A673 (cell line): ENCODE measurements around the gene FBXL7. TPM values are rescaled to one million over a fixed set of nuclear protein-coding genes. Genes with fewer than 3 reads are reported as not detected.

Experiments used
- BruUV-seq: library from RNA; stranded (reverse); fragments of 400-500 nt; replicated peaks from 2 replicates; lab custom pipeline; 2021; lab: Mats Ljungman, UMichigan
- CTCF ChIA-PET: fragments of 300-600 bp; sonication (Branson Sonifier 250); formaldehyde crosslinking; loops from one replicate; lab custom pipeline; 2022; ENCODE audit warnings: antibody characterized with exemption; lab: Charles Lee
- POLR2A ChIA-PET: fragments of 300-600 bp; sonication (Branson Sonifier 250); formaldehyde crosslinking; loops from one replicate; lab custom pipeline; 2022; ENCODE audit warnings: antibody characterized with exemption; ENCODE audit not compliant: low non-redundant PET; lab: Charles Lee
- DNase-seq: peaks from one replicate; pipeline ENCODE4 v3.0.0-alpha.2; 2015; ENCODE audit warnings: low spot score
- H3K27ac ChIP-seq: fragments of 200-600 bp; sonication (generic); 2 replicates; pipeline ENCODE4 v1.5.1; 2016; ENCODE audit warnings: mixed run types, low read depth, mild to moderate bottlenecking, mixed read lengths, antibody characterized with exemption, low read length; ENCODE audit not compliant: poor library complexity, severe bottlenecking
- H3K27me3 ChIP-seq: fragments of 200-600 bp; sonication (generic); replicated peaks from 2 replicates; pipeline ENCODE4 v1.6.1; 2017; ENCODE audit warnings: mixed run types, low read depth, mild to moderate bottlenecking, mixed read lengths, antibody characterized with exemption, low read length; ENCODE audit not compliant: insufficient read depth, poor library complexity
- H3K36me3 ChIP-seq: fragments of 200-600 bp; sonication (generic); 2 replicates; pipeline ENCODE4 v1.6.1; 2016; ENCODE audit warnings: mixed run types, mild to moderate bottlenecking, mixed read lengths, antibody characterized with exemption, low read length; ENCODE audit not compliant: insufficient read depth, poor library complexity, severe bottlenecking
- H3K4me1 ChIP-seq: fragments of 200-600 bp; sonication (generic); 2 replicates; pipeline ENCODE4 v1.6.1; 2017; ENCODE audit warnings: mixed run types, mild to moderate bottlenecking, mixed read lengths, antibody characterized with exemption, low read length; ENCODE audit not compliant: insufficient read depth, poor library complexity, severe bottlenecking
- H3K4me3 ChIP-seq: fragments of 200-600 bp; sonication (generic); 2 replicates; pipeline ENCODE4 v1.5.1; 2016; ENCODE audit warnings: low read depth, mixed run types, mild to moderate bottlenecking, mixed read lengths, low read length; ENCODE audit not compliant: poor library complexity, severe bottlenecking
- H3K9me3 ChIP-seq: fragments of 200-600 bp; sonication (generic); 2 replicates; pipeline ENCODE4 v1.6.1; 2016; ENCODE audit warnings: mixed run types, low read depth, mild to moderate bottlenecking, mixed read lengths, antibody characterized with exemption, low read length; ENCODE audit not compliant: poor library complexity, severe bottlenecking
- EZH2 ChIP-seq: fragments of 200-600 bp; sonication (generic); IDR thresholded peaks from 2 replicates; pipeline ENCODE4 v1.6.1; 2017; ENCODE audit warnings: borderline replicate concordance, low read depth, mild to moderate bottlenecking, mixed read lengths, antibody characterized with exemption, low read length; ENCODE audit not compliant: poor library complexity, severe bottlenecking
- intact Hi-C: fragments of 100-400 bp; cut with micrococcal nuclease; formaldehyde crosslinking; loops from one replicate; pipeline ENCODE4 v1.10.0; 2022; ENCODE audit not compliant: unreplicated experiment
- total RNA-seq: library from RNA; stranded (reverse); gene quantifications from 2 replicates; pipeline ENCODE4 v1.2.3, GENCODE V29; 2021
- TF ChIP-seq, protein P1 (sequence below): fragments of 300-800, 200-600 bp; sonication (generic); conservative IDR thresholded peaks from 2 replicates; pipeline ENCODE4 v1.5.1; 2017; ENCODE audit warnings: low read depth, mild to moderate bottlenecking, antibody characterized with exemption, low read length, moderate library complexity, mixed read lengths

The FBXL7 gene
- total RNA-seq, 1 experiment from 2014 or later, result 5.9 TPM

DNA sequence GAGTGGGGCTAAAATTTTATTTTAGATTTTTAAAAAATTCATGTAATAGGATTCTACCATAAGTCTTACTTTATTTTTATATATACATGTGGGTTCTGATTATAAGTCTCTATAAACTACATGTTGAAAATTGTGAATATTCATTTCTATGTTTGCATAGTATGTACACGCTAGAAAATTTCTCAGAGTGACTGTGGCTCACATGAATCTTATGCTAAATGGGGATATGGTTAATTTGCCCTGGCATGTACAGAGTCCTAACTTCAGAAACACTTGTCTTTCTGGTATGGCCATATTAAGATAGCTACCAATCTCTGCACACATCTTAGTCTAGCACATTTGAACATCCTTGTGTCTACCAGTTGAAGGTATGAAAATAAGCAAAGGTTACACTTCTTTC, 154.8 kb downstream of the FBXL7 start:
- ChIA-PET CTCF (no interaction called here), POLR2A (no interaction called here)
- no peaks in the 10 kb centered on the region for H3K4me1 ChIP-seq
- no peaks in the 10 kb centered on the region for H3K27me3 ChIP-seq
- BruUV-seq, result no TSS peak
- no peak overlapping the region for H3K4me3 ChIP-seq
- intact Hi-C loops, result no loop called here
- H3K36me3 ChIP-seq, result no peaks in the 10 kb centered on the region
- peaks cover 9% of the 10 kb centered on the region for H3K9me3 ChIP-seq
- no peak for TF ChIP-seq EZH2
- TF ChIP-seq, protein P1, sequence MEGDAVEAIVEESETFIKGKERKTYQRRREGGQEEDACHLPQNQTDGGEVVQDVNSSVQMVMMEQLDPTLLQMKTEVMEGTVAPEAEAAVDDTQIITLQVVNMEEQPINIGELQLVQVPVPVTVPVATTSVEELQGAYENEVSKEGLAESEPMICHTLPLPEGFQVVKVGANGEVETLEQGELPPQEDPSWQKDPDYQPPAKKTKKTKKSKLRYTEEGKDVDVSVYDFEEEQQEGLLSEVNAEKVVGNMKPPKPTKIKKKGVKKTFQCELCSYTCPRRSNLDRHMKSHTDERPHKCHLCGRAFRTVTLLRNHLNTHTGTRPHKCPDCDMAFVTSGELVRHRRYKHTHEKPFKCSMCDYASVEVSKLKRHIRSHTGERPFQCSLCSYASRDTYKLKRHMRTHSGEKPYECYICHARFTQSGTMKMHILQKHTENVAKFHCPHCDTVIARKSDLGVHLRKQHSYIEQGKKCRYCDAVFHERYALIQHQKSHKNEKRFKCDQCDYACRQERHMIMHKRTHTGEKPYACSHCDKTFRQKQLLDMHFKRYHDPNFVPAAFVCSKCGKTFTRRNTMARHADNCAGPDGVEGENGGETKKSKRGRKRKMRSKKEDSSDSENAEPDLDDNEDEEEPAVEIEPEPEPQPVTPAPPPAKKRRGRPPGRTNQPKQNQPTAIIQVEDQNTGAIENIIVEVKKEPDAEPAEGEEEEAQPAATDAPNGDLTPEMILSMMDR, result no peak
- no peak overlapping the region for H3K27ac ChIP-seq
- DNase-seq, result no peak

DNA sequence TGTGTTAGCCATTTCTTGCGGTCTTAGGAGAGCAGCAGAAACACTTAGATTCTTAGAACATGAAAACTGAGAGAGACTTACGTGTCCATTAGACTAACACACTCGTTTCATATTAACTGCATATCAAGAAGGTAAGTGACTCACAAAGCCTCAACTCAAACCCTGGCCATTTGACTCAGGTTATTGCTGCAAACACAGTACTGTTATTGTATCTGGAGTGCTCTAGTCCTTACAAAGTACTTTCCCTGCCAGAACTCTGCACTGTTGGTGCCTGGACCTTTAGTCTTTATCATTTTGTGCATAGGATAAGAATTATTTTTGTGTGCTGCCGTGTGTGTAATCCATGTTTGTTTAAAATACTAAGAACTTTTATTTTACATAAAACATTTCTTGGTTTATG, 155.7 kb downstream of the FBXL7 start:
- H3K9me3 ChIP-seq, result peaks cover 9% of the 10 kb centered on the region
- POLR2A ChIA-PET, result no interaction called here
- no peak overlapping the region for H3K27ac ChIP-seq
- no peaks in the 10 kb centered on the region for H3K27me3 ChIP-seq
- no peak for TF ChIP-seq EZH2
- TF ChIP-seq, protein P1, result no peak
- intact Hi-C loops, result no loop called here
- CTCF ChIA-PET, result no interaction called here
- no peak for DNase-seq
- H3K4me1 ChIP-seq, result no peaks in the 10 kb centered on the region
- no peaks in the 10 kb centered on the region for H3K36me3 ChIP-seq
- no TSS peak for BruUV-seq
- H3K4me3 ChIP-seq, result no peak overlapping the region

DNA sequence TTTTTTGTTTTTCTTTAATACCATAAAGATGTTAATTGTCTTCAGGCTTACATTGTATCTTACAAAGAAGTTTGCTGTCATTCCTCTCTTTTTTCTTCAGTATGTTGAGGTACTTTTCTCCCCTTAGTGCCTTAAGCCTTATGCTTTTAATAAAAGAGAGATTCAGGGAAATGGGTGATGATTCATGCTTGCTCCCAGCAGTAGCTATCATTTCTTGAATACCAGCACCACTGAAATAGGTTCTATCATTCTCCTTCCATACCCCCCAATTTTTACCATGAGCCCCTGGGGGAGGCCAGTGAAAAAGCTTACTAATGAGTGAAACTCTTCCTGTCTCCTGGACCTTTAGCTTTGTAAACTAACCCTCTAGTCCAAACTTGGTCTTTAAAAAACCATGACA, 165.0 kb downstream of the FBXL7 start:
- Histone ChIP-seq H3K36me3 (no peaks in the 10 kb centered on the region), H3K27ac (no peak overlapping the region), H3K4me1 (no peaks in the 10 kb centered on the region), H3K9me3 (peaks cover 6% of the 10 kb centered on the region), H3K27me3 (no peaks in the 10 kb centered on the region), H3K4me3 (no peak overlapping the region)
- TF ChIP-seq, protein P1, result no peak
- no peak for TF ChIP-seq EZH2
- DNase-seq, result no peak
- BruUV-seq, result no TSS peak
- ChIA-PET POLR2A (no interaction called here), CTCF (no interaction called here)
- intact Hi-C loops, result no loop called here
